SU-DHL-6 (cell line): Measurements from ENCODE around the gene PLCXD1.
"Not testable (repeated sequence)": the region's sequence is repeated elsewhere in the genome, so short reads cannot be mapped to it uniquely, and the experiment has no call there.

Source experiments
- H2AFZ ChIP-seq: fragments of 200-600 bp; sonication (generic); 2 replicates; pipeline ENCODE4 v1.6.1; 2014; ENCODE audit warnings: low read depth, mild to moderate bottlenecking, moderate library complexity, mixed read lengths, antibody characterized with exemption, low read length; ENCODE audit not compliant: severe bottlenecking
- H3F3A ChIP-seq: fragments of 200-600 bp; shearing (Covaris generic); 2 replicates; pipeline ENCODE4 v1.6.0; 2016; ENCODE audit warnings: antibody characterized with exemption, mild to moderate bottlenecking; ENCODE audit not compliant: insufficient read depth
- H3K27ac ChIP-seq: fragments of 200-600 bp; sonication (generic); 2 replicates; pipeline ENCODE4 v1.5.1; 2016; ENCODE audit warnings: low read depth, mild to moderate bottlenecking, low read length, moderate library complexity, mixed read lengths
- H3K27me3 ChIP-seq: fragments of 200-600 bp; sonication (generic), shearing (Covaris generic); 2 replicates; pipeline ENCODE4 v1.6.0; 2014; ENCODE audit warnings: mild to moderate bottlenecking, low read length
- H3K36me3 ChIP-seq: fragments of 200-600 bp; sonication (generic); 2 replicates; pipeline ENCODE4 v1.6.1; 2014; ENCODE audit warnings: mild to moderate bottlenecking, low read length, mixed read lengths
- H3K4me2 ChIP-seq: fragments of 300-600, 200-600 bp; shearing (Covaris generic), sonication (generic); 2 replicates; pipeline ENCODE4 v1.6.0; 2014; ENCODE audit warnings: low read length, low read depth, mild to moderate bottlenecking; ENCODE audit not compliant: poor library complexity, severe bottlenecking
- H3K4me3 ChIP-seq: fragments of 200-600 bp; sonication (generic); 2 replicates; pipeline ENCODE4 v1.5.1; 2014; ENCODE audit warnings: antibody characterized with exemption, low read length, mild to moderate bottlenecking, mixed read lengths; ENCODE audit not compliant: insufficient read depth, poor library complexity, severe bottlenecking
- H3K79me2 ChIP-seq: fragments of 200-600 bp; sonication (generic); 2 replicates; pipeline ENCODE4 v1.6.1; 2014; ENCODE audit warnings: mild to moderate bottlenecking, low read length, moderate library complexity; ENCODE audit not compliant: insufficient read depth
- H3K9ac ChIP-seq: fragments of 200-600 bp; sonication (generic); 2 replicates; pipeline ENCODE4 v1.7.0; 2014; ENCODE audit warnings: mild to moderate bottlenecking, low read length
- H3K9me2 ChIP-seq: fragments of 200-600 bp; sonication (generic); replicated peaks from 2 replicates; pipeline ENCODE4 v1.6.1; 2014; ENCODE audit warnings: low read length; ENCODE audit not compliant: insufficient read depth
- H3K9me3 ChIP-seq: fragments of 200-600 bp; sonication (generic); 2 replicates; pipeline ENCODE4 v1.6.1; 2014; ENCODE audit warnings: low read length, mixed read lengths; ENCODE audit not compliant: insufficient read depth
- H4K20me1 ChIP-seq: fragments of 200-600 bp; sonication (generic); 2 replicates; pipeline ENCODE4 v1.6.1; 2014; ENCODE audit warnings: low read depth, mild to moderate bottlenecking, antibody characterized with exemption, low read length, moderate library complexity, mixed read lengths
- EZH2phosphoT487 ChIP-seq: fragments of 200-600 bp; sonication (generic), shearing (Covaris generic); conservative IDR thresholded peaks from 2 replicates; pipeline ENCODE4 v1.6.1; 2018; ENCODE audit warnings: mild to moderate bottlenecking, antibody characterized with exemption, low read length, moderate library complexity, mixed read lengths
- TF ChIP-seq, protein P1 (sequence below): fragments of 200-600 bp; sonication (generic); IDR thresholded peaks from one replicate; pipeline ENCODE4 v1.5.1; 2017; ENCODE audit warnings: antibody characterized with exemption, mild to moderate bottlenecking, low read length, moderate library complexity; ENCODE audit not compliant: insufficient read depth, poor library complexity, severe bottlenecking

The PLCXD1 gene

DNA sequence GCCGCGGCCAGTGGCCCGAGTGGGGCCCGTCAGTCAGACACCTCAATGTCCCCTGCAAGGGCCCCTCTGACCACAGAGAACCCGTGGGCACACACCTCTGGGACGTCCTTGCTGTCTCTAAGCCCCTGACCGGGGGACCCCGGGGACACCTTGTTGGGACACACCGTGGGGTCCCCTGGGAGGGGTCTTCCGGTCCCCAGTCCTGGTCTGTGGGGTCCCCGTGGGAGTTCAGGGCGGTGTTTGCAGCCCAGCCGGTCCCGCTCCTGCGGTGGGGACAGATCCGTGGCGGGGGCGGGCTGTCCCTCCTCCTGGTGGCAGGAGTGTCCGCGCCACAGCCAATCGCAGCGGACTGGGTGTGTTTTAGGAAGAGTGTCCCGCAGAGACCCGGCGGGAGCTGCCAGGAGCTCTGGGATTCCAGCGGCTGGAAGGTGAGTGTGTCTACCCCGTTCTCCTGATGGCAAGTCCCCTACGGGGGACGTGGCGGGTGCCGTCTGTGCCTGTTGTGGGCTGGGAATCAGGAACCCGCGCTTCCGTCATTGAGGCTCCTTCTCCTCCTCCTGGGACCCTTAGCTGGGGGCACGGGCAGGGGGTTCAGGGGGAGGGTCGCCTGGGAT, 5.1 kb upstream of the PLCXD1 start:
- H2AFZ ChIP-seq, result peak overlapping the region; percentile 13
- no peaks in the 10 kb centered on the region for H3F3A ChIP-seq
- peak overlapping the region; percentile 44 for H3K4me3 ChIP-seq
- H3K27ac ChIP-seq, result no peak overlapping the region
- H3K4me2 ChIP-seq, result peak overlapping the region; percentile 51
- H4K20me1 ChIP-seq, result no peaks in the 10 kb centered on the region
- H3K9me3 ChIP-seq, result no peaks in the 10 kb centered on the region
- no peaks in the 10 kb centered on the region for H3K36me3 ChIP-seq
- H3K27me3 ChIP-seq, result no peaks in the 10 kb centered on the region
- no peaks in the 10 kb centered on the region for H3K9me2 ChIP-seq
- peak overlapping the region; percentile 48 for H3K9ac ChIP-seq
- H3K79me2 ChIP-seq, result no peaks in the 10 kb centered on the region
- TF ChIP-seq, protein P1, sequence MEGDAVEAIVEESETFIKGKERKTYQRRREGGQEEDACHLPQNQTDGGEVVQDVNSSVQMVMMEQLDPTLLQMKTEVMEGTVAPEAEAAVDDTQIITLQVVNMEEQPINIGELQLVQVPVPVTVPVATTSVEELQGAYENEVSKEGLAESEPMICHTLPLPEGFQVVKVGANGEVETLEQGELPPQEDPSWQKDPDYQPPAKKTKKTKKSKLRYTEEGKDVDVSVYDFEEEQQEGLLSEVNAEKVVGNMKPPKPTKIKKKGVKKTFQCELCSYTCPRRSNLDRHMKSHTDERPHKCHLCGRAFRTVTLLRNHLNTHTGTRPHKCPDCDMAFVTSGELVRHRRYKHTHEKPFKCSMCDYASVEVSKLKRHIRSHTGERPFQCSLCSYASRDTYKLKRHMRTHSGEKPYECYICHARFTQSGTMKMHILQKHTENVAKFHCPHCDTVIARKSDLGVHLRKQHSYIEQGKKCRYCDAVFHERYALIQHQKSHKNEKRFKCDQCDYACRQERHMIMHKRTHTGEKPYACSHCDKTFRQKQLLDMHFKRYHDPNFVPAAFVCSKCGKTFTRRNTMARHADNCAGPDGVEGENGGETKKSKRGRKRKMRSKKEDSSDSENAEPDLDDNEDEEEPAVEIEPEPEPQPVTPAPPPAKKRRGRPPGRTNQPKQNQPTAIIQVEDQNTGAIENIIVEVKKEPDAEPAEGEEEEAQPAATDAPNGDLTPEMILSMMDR, result no peak
- TF ChIP-seq EZH2phosphoT487, result no peak

DNA sequence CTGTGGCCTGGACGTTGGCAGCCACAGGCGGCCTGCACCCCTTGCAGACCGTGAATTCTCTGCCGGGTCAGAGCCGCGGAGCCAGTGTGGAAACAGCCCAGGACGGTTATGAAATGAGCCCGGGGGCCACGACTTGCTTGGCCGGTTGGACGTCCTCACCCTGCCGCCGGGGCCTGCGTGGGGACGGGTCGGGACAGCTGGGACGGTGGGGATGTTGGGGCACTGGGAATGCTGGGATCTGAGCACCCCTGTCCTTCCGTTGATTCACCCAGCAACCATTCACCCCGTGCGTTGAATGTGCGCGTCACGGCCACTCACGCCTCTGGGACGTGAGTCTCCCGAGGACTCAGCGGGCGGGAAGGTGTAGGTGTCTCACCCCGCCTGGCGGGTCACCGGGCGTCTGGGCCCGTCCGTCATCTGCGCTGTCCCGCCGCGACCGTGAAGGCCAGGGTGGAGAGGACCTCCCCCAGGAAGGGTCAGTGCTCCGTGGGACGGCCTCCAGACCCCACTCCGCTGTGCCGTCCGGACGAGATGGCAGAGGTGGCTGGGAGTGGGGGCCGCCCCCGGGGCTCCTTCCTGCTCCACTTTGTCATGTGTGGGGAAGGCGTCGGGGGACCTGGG, 4.5 kb upstream of the PLCXD1 start:
- Histone ChIP-seq H2AFZ (peak overlapping the region; percentile 13), H3K4me3 (peak overlapping the region; percentile 44), H3K27ac (no peak overlapping the region)

DNA sequence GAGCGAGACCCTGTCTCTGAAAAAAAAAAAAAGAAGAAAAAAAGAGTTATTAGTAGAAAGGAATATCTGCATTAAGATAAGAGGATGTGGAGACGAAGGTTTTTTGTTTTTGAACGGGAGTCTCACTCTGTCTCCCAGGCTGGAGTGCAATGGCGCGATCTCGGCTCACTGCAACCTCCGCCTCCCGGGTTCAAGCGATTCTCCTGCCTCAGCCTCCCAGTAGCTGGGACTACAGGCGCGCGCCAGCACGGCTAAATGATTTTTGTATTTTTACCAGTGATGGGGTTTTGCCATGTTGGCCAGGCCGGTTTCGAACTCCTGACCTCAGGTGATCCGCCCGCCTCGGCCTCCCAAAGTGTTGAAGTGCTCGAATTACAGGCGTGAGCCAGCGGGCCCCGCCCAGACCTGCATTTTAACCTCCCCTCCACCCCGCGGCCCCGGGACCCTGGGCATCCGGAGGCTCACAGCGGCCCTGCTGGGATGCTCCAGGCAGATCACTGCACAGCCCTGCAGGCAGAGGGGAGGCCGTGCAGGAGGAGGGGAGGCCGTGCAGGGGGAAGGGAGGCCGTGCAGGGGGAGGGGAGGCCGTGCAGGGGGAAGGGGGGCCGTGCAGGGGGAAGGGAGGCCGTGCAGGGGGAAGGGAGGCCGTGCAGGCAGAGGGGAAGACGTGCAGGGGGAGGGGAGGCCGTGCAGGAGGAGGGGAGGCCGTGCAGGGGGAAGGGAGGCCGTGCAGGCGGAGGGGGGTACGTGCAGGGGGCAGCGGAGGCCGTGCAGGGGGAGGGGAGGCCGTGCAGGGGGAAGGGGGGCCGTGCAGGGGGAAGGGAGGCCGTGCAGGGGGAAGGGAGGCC, 1.2 kb upstream of the PLCXD1 start:
- Histone ChIP-seq H3K27ac (0 out of 2 replicates have a peak overlapping the region, but pooled peaks have one; percentile 37), H3F3A (peaks cover 15% of the 10 kb centered on the region)
- not testable (repeated sequence) for H4K20me1 ChIP-seq, H3K27me3 ChIP-seq, H3K4me3 ChIP-seq, H3K9ac ChIP-seq, H3K79me2 ChIP-seq, H3K9me2 ChIP-seq, H3K36me3 ChIP-seq, H2AFZ ChIP-seq, H3K4me2 ChIP-seq, H3K9me3 ChIP-seq

More for the DNA sequence above, 4.5 kb upstream of the PLCXD1 start:
- no peaks in the 10 kb centered on the region for H3K36me3 ChIP-seq
- H3K4me2 ChIP-seq, result peak overlapping the region; percentile 51
- no peaks in the 10 kb centered on the region for H3K9me3 ChIP-seq
- no peaks in the 10 kb centered on the region for H4K20me1 ChIP-seq
- peaks cover 6% of the 10 kb centered on the region for H3F3A ChIP-seq
- H3K9me2 ChIP-seq, result no peaks in the 10 kb centered on the region
- H3K27me3 ChIP-seq, result no peaks in the 10 kb centered on the region
- no peaks in the 10 kb centered on the region for H3K79me2 ChIP-seq
- peak overlapping the region; percentile 48 for H3K9ac ChIP-seq
- TF ChIP-seq, protein P1, result no peak
- no peak for TF ChIP-seq EZH2phosphoT487

DNA sequence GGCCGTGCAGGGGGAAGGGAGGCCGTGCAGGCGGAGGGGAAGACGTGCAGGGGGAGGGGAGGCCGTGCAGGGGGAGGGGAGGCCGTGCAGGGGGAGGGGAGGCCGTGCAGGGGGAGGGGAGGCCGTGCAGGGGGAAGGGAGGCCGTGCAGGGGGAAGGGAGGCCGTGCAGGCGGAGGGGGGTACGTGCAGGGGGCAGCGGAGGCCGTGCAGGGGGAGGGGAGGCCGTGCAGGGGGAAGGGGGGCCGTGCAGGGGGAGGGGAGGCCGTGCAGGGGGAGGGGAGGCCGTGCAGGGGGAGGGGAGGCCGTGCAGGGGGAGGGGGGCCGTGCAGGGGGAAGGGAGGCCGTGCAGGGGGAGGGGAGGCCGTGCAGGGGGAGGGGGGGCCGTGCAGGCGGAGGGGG, 459 bp upstream of the PLCXD1 start:
- H3K9me3 ChIP-seq, H3K4me2 ChIP-seq, H3K36me3 ChIP-seq, H3K27ac ChIP-seq, H3K27me3 ChIP-seq, H4K20me1 ChIP-seq, H3K9ac ChIP-seq, H3K4me3 ChIP-seq, H2AFZ ChIP-seq, H3K79me2 ChIP-seq, H3K9me2 ChIP-seq: not testable (repeated sequence)
- H3F3A ChIP-seq, result peaks cover 15% of the 10 kb centered on the region

DNA sequence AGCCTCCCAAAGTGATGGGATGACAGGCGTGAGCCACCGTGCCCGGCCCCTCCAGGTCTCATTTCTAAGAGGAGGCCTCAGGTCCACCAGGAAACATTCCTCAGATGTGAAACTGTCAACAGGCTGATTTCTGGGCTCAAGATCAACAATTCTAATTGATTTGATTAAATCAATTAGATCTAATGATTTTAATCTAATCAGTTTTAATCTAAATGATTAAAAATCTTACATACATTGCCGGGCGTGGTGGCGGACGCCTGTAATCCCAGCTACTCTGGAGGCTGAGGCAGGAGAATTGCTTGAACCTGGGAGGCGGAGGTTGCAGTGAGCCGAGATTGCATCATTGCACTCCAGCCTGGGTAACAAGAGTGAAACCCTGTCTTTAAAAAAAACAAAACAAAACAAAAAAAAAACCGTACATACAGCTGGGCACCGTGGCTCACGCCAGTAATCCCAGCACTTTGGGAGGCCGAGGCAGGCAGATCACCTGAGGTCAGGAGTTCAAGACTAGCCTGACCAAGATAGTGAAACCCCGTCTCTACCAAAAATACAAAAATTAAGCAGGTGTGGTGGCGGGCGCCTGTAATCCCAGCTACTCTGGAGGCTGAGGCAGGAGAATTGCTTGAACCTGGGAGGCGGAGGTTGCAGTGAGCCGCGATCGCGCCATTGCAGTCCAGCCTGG, 960 bp downstream of the PLCXD1 start:
- peak overlapping the region; percentile 53 for H3K4me2 ChIP-seq
- H3K27me3 ChIP-seq, H2AFZ ChIP-seq, H3K79me2 ChIP-seq, H3K9me3 ChIP-seq, H4K20me1 ChIP-seq, H3K9me2 ChIP-seq, H3K36me3 ChIP-seq: not testable (repeated sequence)
- peak overlapping the region; percentile 87 for H3K27ac ChIP-seq
- H3K9ac ChIP-seq, result peak overlapping the region; percentile 57
- H3K4me3 ChIP-seq, result peak overlapping the region; percentile 52
- peaks cover 15% of the 10 kb centered on the region for H3F3A ChIP-seq
